ENCODE data around the gene COX11.

Gene COX11

DNA sequence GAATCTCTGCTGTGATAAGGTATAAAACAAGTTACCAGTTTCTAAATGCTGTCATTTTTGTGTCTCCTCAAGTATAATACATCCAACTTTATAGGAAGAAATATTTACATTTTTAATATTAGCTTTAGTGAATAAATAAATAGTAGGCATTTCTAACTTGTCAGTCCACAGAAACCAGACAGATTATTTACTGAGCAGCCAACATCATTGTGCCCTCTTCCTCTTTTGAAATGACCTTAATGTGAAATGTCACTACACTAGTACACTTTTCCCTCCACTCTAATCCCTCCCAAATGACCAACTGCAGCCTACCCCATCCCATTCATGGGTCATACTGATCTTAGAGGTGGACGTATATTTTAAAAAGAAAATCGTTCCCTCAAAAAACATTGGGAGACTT lies 9.3 kb upstream of the COX11 start:
- DNase-seq (ENCODE audit: extremely low read depth, low read depth): no peak
- no peak for TF ChIP-seq CTCF (IDR thresholded peaks at IDR 0.05; ENCODE audit: low read depth, low read length)

- TF ChIP-seq CTCF (IDR thresholded peaks at IDR 0.05; ENCODE audit: low read depth, low read length): no peak
- DNase-seq (ENCODE audit: extremely low read depth, low read depth): no peak
Observed at GRCh38 chr17:54976316-54976715, 7.9 kb upstream of the COX11 start.

- no peak for DNase-seq (ENCODE audit: extremely low read depth, low read depth)
- TF ChIP-seq CTCF (IDR thresholded peaks at IDR 0.05; ENCODE audit: low read depth, low read length): no peak
Observed at GRCh38 chr17:54974759-54975158, 6.3 kb upstream of the COX11 start.

DNA sequence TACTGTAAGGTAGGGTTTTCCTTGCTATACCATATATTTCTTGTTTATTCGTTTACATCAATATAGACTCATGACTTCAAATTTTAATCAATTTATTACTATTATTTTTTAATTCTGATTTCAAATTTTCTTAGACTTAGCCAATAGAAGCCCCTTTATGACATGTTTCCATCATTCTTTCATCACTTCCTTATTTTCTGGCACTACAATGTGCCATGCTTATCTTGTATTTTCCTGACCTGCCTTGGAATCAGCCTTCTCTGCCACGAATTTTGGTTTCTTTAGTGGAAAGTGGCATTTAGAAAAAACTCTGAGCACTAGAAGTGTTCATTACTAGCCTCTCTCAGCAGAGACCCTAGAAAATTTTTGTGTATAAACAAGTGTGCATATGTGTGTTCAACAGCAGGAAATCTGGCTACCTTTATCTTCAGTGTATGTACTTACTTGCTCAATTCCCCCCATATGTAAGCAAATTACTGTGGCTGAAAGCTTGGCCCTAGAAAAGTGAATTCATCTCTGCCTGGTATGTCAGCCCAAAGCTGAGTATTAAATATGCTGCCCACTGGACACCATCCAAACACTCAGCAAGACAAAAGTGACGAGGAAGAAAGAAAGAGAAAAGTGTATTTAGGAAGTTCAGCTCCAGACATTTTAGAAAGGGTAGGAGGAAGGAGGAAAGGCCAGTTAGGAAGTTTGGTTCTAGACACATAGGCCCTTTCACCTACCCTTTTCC lies 4.1 kb upstream of the COX11 start:
- DNase-seq (ENCODE audit: extremely low read depth, low read depth): no peak
- TF ChIP-seq CTCF (IDR thresholded peaks at IDR 0.05; ENCODE audit: low read depth, low read length): no peak

DNA sequence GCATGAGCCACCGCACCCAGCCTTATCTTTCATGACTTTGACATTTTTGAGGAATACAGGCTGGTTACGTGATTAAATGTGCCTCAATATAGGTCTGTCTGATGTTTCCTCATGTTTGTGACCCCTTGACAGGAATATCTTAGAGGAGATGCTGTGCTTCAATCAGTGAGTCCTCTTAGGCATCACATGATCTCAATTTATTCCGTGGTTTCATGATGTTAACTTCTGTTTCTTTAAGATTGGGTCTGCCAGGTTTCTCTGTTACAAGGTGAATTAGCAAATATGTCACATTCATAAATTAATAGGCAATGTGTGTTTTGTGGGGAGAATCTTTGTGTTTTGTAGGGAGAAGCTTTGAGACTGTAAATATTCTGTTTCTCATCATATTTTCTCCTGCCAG lies 3.4 kb upstream of the COX11 start:
- no peak for DNase-seq (ENCODE audit: extremely low read depth, low read depth)
- TF ChIP-seq CTCF (IDR thresholded peaks at IDR 0.05; ENCODE audit: low read depth, low read length): no peak

DNA sequence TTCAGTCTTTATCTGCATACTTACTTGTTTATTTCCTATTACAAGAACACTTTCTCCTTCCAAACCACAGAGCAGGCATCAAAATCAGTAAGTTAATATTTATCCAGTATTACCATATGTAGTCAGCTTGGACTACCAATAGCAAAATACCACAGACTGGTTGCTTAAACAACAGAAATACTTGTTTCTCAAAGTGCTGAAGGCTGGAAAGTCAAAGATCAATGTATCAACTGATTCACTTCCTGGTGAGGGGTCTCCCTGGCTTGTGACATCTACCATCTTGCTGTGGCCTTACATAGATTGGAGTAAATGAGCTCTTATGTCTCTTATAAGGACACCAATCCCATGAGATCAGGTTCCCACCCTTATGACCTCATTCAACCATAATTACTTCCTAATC lies 2.7 kb upstream of the COX11 start:
- no peak for TF ChIP-seq CTCF (IDR thresholded peaks at IDR 0.05; ENCODE audit: low read depth, low read length)
- no peak for DNase-seq (ENCODE audit: extremely low read depth, low read depth)

- TF ChIP-seq CTCF (IDR thresholded peaks at IDR 0.05; ENCODE audit: low read depth, low read length): no peak
- DNase-seq (ENCODE audit: extremely low read depth, low read depth): no peak
Observed at GRCh38 chr17:54969658-54970572, 1.5 kb upstream of the COX11 start.
